ENCODE data around the gene NMT1. TPM values are rescaled to one million over a fixed set of nuclear protein-coding genes. Genes with fewer than 3 reads are reported as not detected.

The NMT1 gene
- total and polyA plus RNA-seq, 2 of the 13 experiments (the other 11 are each of a cell fraction or from before 2014, with no cell fraction given): 75.7 to 142 TPM

GRCh38 chr17:45132572-45133463, 71.7 kb downstream of the NMT1 start (continued):
- TF ChIP-seq ZNF704 (CRISPR knock-in tag; IDR thresholded peaks at IDR 0.05; ENCODE audit: borderline replicate concordance) (peak; percentile 85; the same call in 1 of the 2 replicates), ZMAT3 (CRISPR knock-in tag; conservative IDR thresholded peaks at IDR 0.05) (peak; percentile 77), SNAPC2 (CRISPR knock-in tag; IDR thresholded peaks at IDR 0.05) (no peak), U2AF2 (IDR thresholded peaks at IDR 0.05; ENCODE audit: low read depth, low read length) (0 out of 2 replicates have a peak, but pooled peaks have one; percentile 14), ZNF232 (CRISPR knock-in tag; IDR thresholded peaks at IDR 0.05; ENCODE audit: borderline replicate concordance) (peak; percentile 53; the same call in 1 of the 2 replicates), TFDP1 (CRISPR knock-in tag; IDR thresholded peaks at IDR 0.05; ENCODE audit: borderline replicate concordance) (no peak), MTERF4 (CRISPR knock-in tag; IDR thresholded peaks at IDR 0.05) (no peak), THAP11 (CRISPR knock-in tag; IDR thresholded peaks at IDR 0.05) (peak; percentile 54; the same call in 1 of the 2 replicates), HBP1 (CRISPR knock-in tag; IDR thresholded peaks at IDR 0.05; ENCODE audit: low read depth) (no peak; the same call in 1 of the 2 replicates), IRX3 (CRISPR knock-in tag; IDR thresholded peaks at IDR 0.05; ENCODE audit: borderline replicate concordance, low read depth) (0 out of 2 replicates have a peak, but pooled peaks have one; percentile 61), FOXC1 (CRISPR knock-in tag; IDR thresholded peaks at IDR 0.05; ENCODE audit: borderline replicate concordance) (peak; percentile 94), ZNF788 (CRISPR knock-in tag; IDR thresholded peaks at IDR 0.05; ENCODE audit: borderline replicate concordance) (peak; percentile 44; the same call in 1 of the 2 replicates), ZNF317 (CRISPR knock-in tag; IDR thresholded peaks at IDR 0.05) (0 out of 2 replicates have a peak, but pooled peaks have one; percentile 18), SYNCRIP (IDR thresholded peaks at IDR 0.05; ENCODE audit: insufficient read depth, low read depth, low read length) (no peak), ELF4 (CRISPR knock-in tag; IDR thresholded peaks at IDR 0.05; ENCODE audit: borderline replicate concordance) (no peak), RBAK (CRISPR knock-in tag; IDR thresholded peaks at IDR 0.05) (no peak), ZBTB7B (CRISPR knock-in tag; IDR thresholded peaks at IDR 0.05) (peak; percentile 80), ZNF607 (CRISPR knock-in tag; IDR thresholded peaks at IDR 0.05; ENCODE audit: borderline replicate concordance) (peak; percentile 82)
- TF ChIP-seq, protein P1, sequence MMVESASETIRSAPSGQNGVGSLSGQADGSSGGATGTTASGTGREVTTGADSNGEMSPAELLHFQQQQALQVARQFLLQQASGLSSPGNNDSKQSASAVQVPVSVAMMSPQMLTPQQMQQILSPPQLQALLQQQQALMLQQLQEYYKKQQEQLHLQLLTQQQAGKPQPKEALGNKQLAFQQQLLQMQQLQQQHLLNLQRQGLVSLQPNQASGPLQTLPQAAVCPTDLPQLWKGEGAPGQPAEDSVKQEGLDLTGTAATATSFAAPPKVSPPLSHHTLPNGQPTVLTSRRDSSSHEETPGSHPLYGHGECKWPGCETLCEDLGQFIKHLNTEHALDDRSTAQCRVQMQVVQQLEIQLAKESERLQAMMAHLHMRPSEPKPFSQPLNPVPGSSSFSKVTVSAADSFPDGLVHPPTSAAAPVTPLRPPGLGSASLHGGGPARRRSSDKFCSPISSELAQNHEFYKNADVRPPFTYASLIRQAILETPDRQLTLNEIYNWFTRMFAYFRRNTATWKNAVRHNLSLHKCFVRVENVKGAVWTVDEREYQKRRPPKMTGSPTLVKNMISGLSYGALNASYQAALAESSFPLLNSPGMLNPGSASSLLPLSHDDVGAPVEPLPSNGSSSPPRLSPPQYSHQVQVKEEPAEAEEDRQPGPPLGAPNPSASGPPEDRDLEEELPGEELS (CRISPR knock-in tag; IDR thresholded peaks at IDR 0.05): peak; percentile 9; the same call in 1 of the 2 replicates

All from HepG2 (cell line).